SK-N-SH (cell line): ENCODE results near the gene G6PC1. TPM values are rescaled to one million over a fixed set of nuclear protein-coding genes. Genes with fewer than 3 reads are reported as not detected.

Experiments used
- CTCF ChIA-PET: fragments of 300-600, 350-600 bp; formaldehyde crosslinking; extraction: SDS; loops from one replicate; lab custom pipeline; 2021; lab: Yijun Ruan, JAX
- POLR2A ChIA-PET: fragments of 350-600 bp; sonication (Branson Sonifier 250); formaldehyde crosslinking; extraction: SDS; loops from one replicate; lab custom pipeline; 2020; ENCODE audit warnings: antibody characterized with exemption, inconsistent platforms; lab: Yijun Ruan, JAX
- DNase-seq: peaks from one replicate; pipeline ENCODE4 v3.0.0; 2012
- H2AFZ ChIP-seq: fragments of 200-600 bp; sonication (generic); 2 replicates; pipeline ENCODE4 v1.8.1; 2016; ENCODE audit warnings: antibody characterized with exemption, mild to moderate bottlenecking, low read depth
- H3F3A ChIP-seq: fragments of 200-600 bp; sonication (generic); replicated peaks from 2 replicates; pipeline ENCODE3; 2016; ENCODE audit warnings: antibody characterized with exemption, mild to moderate bottlenecking; ENCODE audit not compliant: insufficient read depth
- H3K27ac ChIP-seq, 2 experiments: fragments of 200-500 bp in 1 of 2; fragments of 200-600 bp in 1 of 2; sonication (Bioruptor generic) in 1 of 2; sonication (generic), shearing (Covaris generic) in 1 of 2; 2 replicates each; pipeline versions ENCODE4 v1.5.1 to v1.6.1; 2014 to 2016; ENCODE audit warnings: low read depth in 2 of 2, inconsistent platforms in 1 of 2, low read length in 1 of 2, mild to moderate bottlenecking in 1 of 2, mixed read lengths in 1 of 2
- H3K27me3 ChIP-seq: fragments of 200-600 bp; sonication (generic), shearing (Covaris generic); 2 replicates; pipeline ENCODE4 v1.6.1; 2016; ENCODE audit warnings: mixed run types; ENCODE audit not compliant: insufficient read depth
- H3K36me3 ChIP-seq, 2 experiments: fragments of 200-500 bp in 1 of 2; fragments of 200-600 bp in 1 of 2; sonication (Bioruptor generic) in 1 of 2; sonication (generic) in 1 of 2; replicated peaks in 1 of 2; 2 replicates each; pipeline versions ENCODE3 to v1.5.1; 2014 to 2016; ENCODE audit warnings: low read length in 1 of 2, mild to moderate bottlenecking in 1 of 2; ENCODE audit not compliant: insufficient read depth in 2 of 2, control insufficient read depth in 1 of 2
- H3K4me1 ChIP-seq, 2 experiments: fragments of 200-500 bp in 1 of 2; fragments of 200-600 bp in 1 of 2; sonication (Bioruptor generic) in 1 of 2; sonication (generic), shearing (Covaris generic) in 1 of 2; 2 replicates each; pipeline versions ENCODE4 v1.5.1 to v1.6.1; 2014 to 2016; ENCODE audit warnings: low read depth in 1 of 2, low read length in 1 of 2, mixed run types in 1 of 2; ENCODE audit not compliant: insufficient read depth in 2 of 2, control insufficient read depth in 1 of 2
- H3K4me2 ChIP-seq: fragments of 200-600 bp; sonication (generic), shearing (Covaris generic); 2 replicates; pipeline ENCODE4 v1.6.1; 2017; ENCODE audit warnings: mixed run types
- H3K4me3 ChIP-seq, 2 experiments: fragments of 200-500 bp in 1 of 2; fragments of 200-600 bp in 1 of 2; sonication (Bioruptor generic) in 1 of 2; sonication (generic), shearing (Covaris generic) in 1 of 2; 2 replicates each; pipeline versions ENCODE4 v1.5.1 to v1.8.1; 2014 to 2016; ENCODE audit warnings: low read depth in 2 of 2, inconsistent platforms in 1 of 2, low read length in 1 of 2, mild to moderate bottlenecking in 1 of 2, mixed read lengths in 1 of 2, moderate library complexity in 1 of 2
- H3K79me2 ChIP-seq: fragments of 200-600 bp; sonication (generic); 2 replicates; pipeline ENCODE4 v1.8.1; 2017; ENCODE audit warnings: mild to moderate bottlenecking; ENCODE audit not compliant: insufficient read depth
- H3K9ac ChIP-seq: fragments of 200-600 bp; sonication (generic); 2 replicates; pipeline ENCODE4 v1.6.1; 2017; ENCODE audit warnings: mixed run types
- H3K9me2 ChIP-seq: fragments of 200-600 bp; sonication (generic); 2 replicates; pipeline ENCODE4 v1.6.1; 2017; ENCODE audit warnings: mixed run types
- H3K9me3 ChIP-seq: fragments of 200-600 bp; sonication (generic); 2 replicates; pipeline ENCODE4 v1.6.1; 2017; ENCODE audit warnings: mixed run types, mild to moderate bottlenecking, moderate library complexity
- H4K20me1 ChIP-seq: fragments of 200-600 bp; sonication (generic); 2 replicates; pipeline ENCODE4 v1.6.1; 2017; ENCODE audit warnings: mild to moderate bottlenecking, mixed run types; ENCODE audit not compliant: insufficient read depth
- CHD2 ChIP-seq: fragments of 150-350 bp; IDR thresholded peaks from 2 replicates; pipeline ENCODE4 v1.6.1; 2018; ENCODE audit warnings: low read length; ENCODE audit not compliant: partially characterized antibody
- ELF1 ChIP-seq: IDR thresholded peaks from 2 replicates; pipeline ENCODE4 v1.4.0; 2012
- EP300 ChIP-seq, 2 experiments: IDR thresholded peaks; 2 replicates each; pipeline versions ENCODE4 v1.4.0 to v1.6.1; 2012; ENCODE audit warnings: borderline replicate concordance in 1 of 2, low read depth in 1 of 2, low read length in 1 of 2
- FOSL2 ChIP-seq: IDR thresholded peaks from 2 replicates; pipeline ENCODE4 v1.4.0; 2012; ENCODE audit warnings: low read depth, mild to moderate bottlenecking, moderate library complexity, borderline replicate concordance
- FOXJ3 ChIP-seq: sonication (generic); formaldehyde crosslinking; IDR thresholded peaks from 2 replicates; pipeline ENCODE4 v1.5.1; 2020; ENCODE audit warnings: mild to moderate bottlenecking, missing genetic modification reagents
- FOXM1 ChIP-seq: IDR thresholded peaks from 2 replicates; pipeline ENCODE4 v1.4.0; 2012; ENCODE audit warnings: low read depth, mild to moderate bottlenecking
- GATA2 ChIP-seq: sonication (generic); formaldehyde crosslinking; IDR thresholded peaks from 2 replicates; pipeline ENCODE4 v1.5.0; 2020; ENCODE audit warnings: mild to moderate bottlenecking, missing genetic modification reagents
- JUND ChIP-seq: IDR thresholded peaks from 2 replicates; pipeline ENCODE4 v1.4.0; 2012
- MAX ChIP-seq: IDR thresholded peaks from 2 replicates; pipeline ENCODE4 v1.4.0; 2012; ENCODE audit warnings: low read depth
- MEF2A ChIP-seq: IDR thresholded peaks from 2 replicates; pipeline ENCODE4 v1.4.0; 2012; ENCODE audit warnings: low read depth, borderline replicate concordance
- NRF1 ChIP-seq: IDR thresholded peaks from 2 replicates; pipeline ENCODE4 v1.6.1; 2012; ENCODE audit warnings: low read depth, mild to moderate bottlenecking, low read length
- PBX3 ChIP-seq: IDR thresholded peaks from 2 replicates; pipeline ENCODE4; 2012
- RAD21 ChIP-seq: IDR thresholded peaks from 2 replicates; pipeline ENCODE4 v1.6.1; 2012; ENCODE audit warnings: mild to moderate bottlenecking, low read length
- REST ChIP-seq: IDR thresholded peaks from 2 replicates; pipeline ENCODE4 v1.6.1; 2012; ENCODE audit warnings: mild to moderate bottlenecking, low read depth, low read length, moderate library complexity
- RXRA ChIP-seq: IDR thresholded peaks from 2 replicates; pipeline ENCODE4 v1.4.0; 2012; ENCODE audit warnings: low read depth, mild to moderate bottlenecking, borderline replicate concordance
- SMC3 ChIP-seq: IDR thresholded peaks from 2 replicates; pipeline ENCODE4 v1.6.1; 2012; ENCODE audit warnings: low read depth, low read length, improper control_type of control experiment
- TAF1 ChIP-seq: IDR thresholded peaks from 2 replicates; pipeline ENCODE4 v1.6.1; 2012; ENCODE audit warnings: low read depth, mild to moderate bottlenecking, low read length, moderate library complexity, borderline replicate concordance
- TCF12 ChIP-seq: IDR thresholded peaks from 2 replicates; pipeline ENCODE4 v1.4.0; 2012
- USF1 ChIP-seq: IDR thresholded peaks from 2 replicates; pipeline ENCODE4 v1.4.0; 2012; ENCODE audit warnings: low read depth, borderline replicate concordance
- YY1 ChIP-seq: IDR thresholded peaks from 2 replicates; pipeline ENCODE4 v1.4.0; 2012; ENCODE audit warnings: low read depth, mild to moderate bottlenecking
- WGBS: methylation state at CpG from one replicate; pipeline ENCODE4 v1.1.6; 2017; ENCODE audit warnings: low lambda C conversion rate; 5-methylcytosine and 5-hydroxymethylcytosine counted together
- polyA plus RNA-seq, 3 experiments: library from polyadenylated mRNA; depleted of rRNA; stranded (reverse); fragments of >200 nt; gene quantifications; 2 replicates each; pipeline ENCODE4 v1.2.3, GENCODE V29; 2012

The G6PC1 gene
- polyA plus RNA-seq, 1 of the 3 experiments (the other 2 are of a cell fraction) = not detected

- no peak for TF ChIP-seq SMC3
- no peak for TF ChIP-seq JUND
- TF ChIP-seq RXRA = no peak
- TF ChIP-seq PBX3 = no peak
- no peak for TF ChIP-seq FOSL2
- no peak for TF ChIP-seq EP300 (IDR thresholded peaks at IDR 0.05; ENCODE audit: borderline replicate concordance in 1 of 2, low read depth in 1 of 2, low read length in 1 of 2)
- no peak for TF ChIP-seq NRF1
- TF ChIP-seq MEF2A = no peak
- TF ChIP-seq YY1 = no peak
- TF ChIP-seq TAF1 = no peak
- no peak for TF ChIP-seq CHD2
- no peak for TF ChIP-seq FOXJ3 (CRISPR knock-in tag)
- TF ChIP-seq ELF1 = no peak
- TF ChIP-seq FOXM1 = no peak
- no peak for TF ChIP-seq TCF12
- no peak for TF ChIP-seq MAX
- TF ChIP-seq GATA2 (CRISPR knock-in tag) = no peak
- no peak for TF ChIP-seq REST
- TF ChIP-seq USF1 = no peak
- no peak for TF ChIP-seq RAD21
- ChIA-PET POLR2A (no interaction called here), CTCF (interaction anchor here (1.1 to 1.4 kb wide), 3 partner anchors 10 to 51 kb away, joined by 3 to 4 read pairs (median 3); partner anchors contain the start of gene RPL27)
- H3K36me3 ChIP-seq = peaks cover under 1 to 13% of the 10 kb centered on the region in 2 experiments
- H3K9ac ChIP-seq = no peak overlapping the region
- no peak overlapping the region for H3K27ac ChIP-seq
- H3K4me2 ChIP-seq = no peak overlapping the region
- no peaks in the 10 kb centered on the region for H3K4me1 ChIP-seq
- H3K79me2 ChIP-seq = no peaks in the 10 kb centered on the region
- no peaks in the 10 kb centered on the region for H3K27me3 ChIP-seq
- H4K20me1 ChIP-seq = no peaks in the 10 kb centered on the region
- 100% methylated on average over 1 of the region's 1 CpG for WGBS
- H3K9me3 ChIP-seq = no peaks in the 10 kb centered on the region
- no peak overlapping the region for H3K4me3 ChIP-seq
- no peak overlapping the region for H2AFZ ChIP-seq
- peaks cover 3% of the 10 kb centered on the region for H3F3A ChIP-seq
- H3K9me2 ChIP-seq = no peaks in the 10 kb centered on the region
- no peak for DNase-seq
Observed at GRCh38 chr17:42946812-42947211, 46.2 kb downstream of the G6PC1 start.
